Adrenal gland (tissue), 12 donors: Measurements from ENCODE around the gene INF2. TPM values are rescaled to one million over a fixed set of nuclear protein-coding genes. Genes with fewer than 3 reads are reported as not detected.

Source experiments
- DNase-seq, 7 donors: peaks; one replicate each; pipeline ENCODE4 v3.0.0-alpha.2; 2019 to 2020
- H3K27ac ChIP-seq, 5 donors: fragments of 200-600 bp; sonication (generic) in 4 of 5; 1 replicate in 3 of 5; 2 replicates in 2 of 5; pipeline versions ENCODE4 v1.5.1 to v1.8.0; 2016 to 2020; ENCODE audit warnings: mild to moderate bottlenecking in 1 of 5
- H3K27me3 ChIP-seq: fragments of 200-600 bp; 2 replicates; pipeline ENCODE4 v1.8.0; 2021
- H3K36me3 ChIP-seq, 2 donors: fragments of 200-600 bp; replicated peaks in 1 of 2; 1 replicate in 1 of 2; 2 replicates in 1 of 2; pipeline versions ENCODE4 v1.5.1 to v1.8.0; 2018 to 2022
- H3K4me1 ChIP-seq, 2 donors: fragments of 200-600 bp; replicated peaks in 1 of 2; 1 replicate in 1 of 2; 2 replicates in 1 of 2; pipeline versions ENCODE4 v1.5.1 to v1.8.0; 2018 to 2021
- H3K4me3 ChIP-seq, 4 donors: fragments of 200-600 bp; sonication (generic) in 3 of 4; one replicate each; pipeline ENCODE4 v1.5.1; 2016 to 2018
- H3K9me3 ChIP-seq, 3 donors: fragments of 200-600 bp; sonication (generic) in 1 of 3; replicated peaks in 1 of 3; 1 replicate in 2 of 3; 2 replicates in 1 of 3; pipeline versions ENCODE4 v1.5.1 to v1.8.0; 2016 to 2021
- CTCF ChIP-seq, 6 experiments: fragments of 450-650 bp in 4 of 6; fragments of 200-600 bp in 2 of 6; sonication (generic) in 1 of 6; IDR thresholded peaks; 1 replicate in 5 of 6; 2 replicates in 1 of 6; pipeline versions ENCODE4 v1.5.1 to v1.8.0; 2016 to 2021; ENCODE audit warnings: antibody characterized with exemption in 6 of 6, mild to moderate bottlenecking in 2 of 6, moderate library complexity in 1 of 6
- POLR2A ChIP-seq, 2 donors: fragments of 450-650 bp; IDR thresholded peaks; one replicate each; pipeline ENCODE4 v1.6.1; 2017; ENCODE audit warnings: antibody characterized with exemption in 2 of 2, mild to moderate bottlenecking in 2 of 2, moderate library complexity in 1 of 2
- WGBS, 4 donors: extraction: QIAGEN DNeasy Blood & Tissue Kit in 2 of 4; methylation state at CpG; one replicate each; pipeline versions ENCODE4 v1.1.5 to v1.1.7; 2013 to 2017; 5-methylcytosine and 5-hydroxymethylcytosine counted together
- intact Hi-C, 2 donors: fragments of 100-400 bp; cut with DNase I; formaldehyde crosslinking; loops; one replicate each; pipeline versions ENCODE4 v1.14.1 to v1.15.0; 2022 to 2023
- polyA plus RNA-seq, 3 donors: library from polyadenylated mRNA; stranded (reverse); fragments of 200-250 nt in 2 of 3; fragments of 350-450 nt in 1 of 3; fragmentation: Illumina TruSeq in 1 of 3; extraction: RNeasy Lipid Tissue Mini Kit (QIAGEN cat#74804) in 1 of 3; gene quantifications; one replicate each; pipeline ENCODE4 v1.2.3, GENCODE V29; 2013 to 2014
- total RNA-seq, 9 donors: library from RNA; depleted of rRNA in 4 of 9; stranded (reverse); fragments of >200 nt in 4 of 9; fragments of 120-200 nt in 1 of 9; fragmentation: NEBNext Ultra II Directional in 1 of 9; extraction: Animal tissue kit (Norgen Biotek cat#: 25700) in 1 of 9; gene quantifications; one replicate each; pipeline versions ENCODE4 v1.1.0 to v1.2.4, GENCODE V29; 2013 to 2023
- donor health status: healthy with polysubstance abuse.
- donor health status: Bipolar disorder and iron deficiency.
- donor health status: DM: yes; HTN: yes; CAD: no.
- donor health status: DM: no; HTN: no; CAD: no.
- donor health status: DM: no; HTN: no; CAD: no.
- donor health status: DM: yes; HTN: yes; CAD: no.

Gene INF2
- total and polyA plus RNA-seq, 12 donors: 8.4 to 217 (median 62.0) TPM

- TF ChIP-seq POLR2A (IDR thresholded peaks at IDR 0.05) (no peak), CTCF (IDR thresholded peaks at IDR 0.05) (peak; percentile 59 to 85 (median 77))
- Histone ChIP-seq H3K4me3 (peak within 1 kb of the TSS in 2 of 4 donors; percentile 40 to 69), H3K36me3 (peaks cover 0 to 8% of the 10 kb centered on the region in 2 donors), H3K27me3 (no peaks in the 10 kb centered on the region), H3K9me3 (no peaks in the 10 kb centered on the region), H3K4me1 (peaks cover 26 to 32% of the 10 kb centered on the region in 2 donors), H3K27ac (peak within 1 kb of the TSS in 3 of 5 donors; percentile 57 to 77 (median 73))
- DNase-seq: peak; percentile 61 to 77 (median 74)
- intact Hi-C loops: no loop called here
- 0 to 2% (median 0%) methylated on average over 7 to 82 of the region's 82 CpGs; no CpG with 5 or more reads in 1 of the 4 donors for WGBS, 4 donors
Measured at GRCh38 chr14:104723651-104724406, 34.4 kb downstream of the INF2 start, which contains the start of gene ADSS1. ADSS1 (plus strand) TSS chr14:104724229; CDS start chr14:104724271, 42 bp downstream.

- DNase-seq: peak in 6 of 7 donors; percentile 48 to 72 (median 58)
- peaks cover 0 to 2% of the 10 kb centered on the region in 2 donors for H3K36me3 ChIP-seq
- 7 to 42% (median 8%) methylated on average over 2 to 27 of the region's 27 CpGs for WGBS, 4 donors
- H3K27ac ChIP-seq: peak overlapping the region in 3 of 5 donors; percentile 57 to 77 (median 73)
- H3K4me3 ChIP-seq: peak overlapping the region in 2 of 4 donors; percentile 40 to 69
- H3K9me3 ChIP-seq: no peaks in the 10 kb centered on the region
- TF ChIP-seq POLR2A (IDR thresholded peaks at IDR 0.05) (no peak), CTCF (IDR thresholded peaks at IDR 0.05) (no peak)
- intact Hi-C loops: no loop called here
- H3K27me3 ChIP-seq: no peaks in the 10 kb centered on the region
- H3K4me1 ChIP-seq: peaks cover 26 to 32% of the 10 kb centered on the region in 2 donors
Measured at GRCh38 chr14:104724407-104724980, 35.1 kb downstream of the INF2 start.

- Histone ChIP-seq H3K4me3 (peak overlapping the region in 1 of 4 donors; percentile 69), H3K27ac (no peak overlapping the region), H3K36me3 (no peaks in the 10 kb centered on the region), H3K4me1 (peaks cover 26 to 32% of the 10 kb centered on the region in 2 donors), H3K9me3 (no peaks in the 10 kb centered on the region), H3K27me3 (no peaks in the 10 kb centered on the region)
- intact Hi-C loops: no loop called here
- TF ChIP-seq CTCF (IDR thresholded peaks at IDR 0.05) (no peak), POLR2A (IDR thresholded peaks at IDR 0.05) (no peak)
- DNase-seq: peak in 2 of 7 donors; percentile 37 to 39
- 15 to 82% (median 47%) methylated on average over 2 to 24 of the region's 24 CpGs for WGBS, 4 donors
Measured at GRCh38 chr14:104724981-104725771, 35.8 kb downstream of the INF2 start.
